A673 (cell line): Measurements from ENCODE around the gene OR7A10. TPM values are rescaled to one million over a fixed set of nuclear protein-coding genes. Genes with fewer than 3 reads are reported as not detected.

Source experiments
- BruUV-seq: library from RNA; stranded (reverse); fragments of 400-500 nt; replicated peaks from 2 replicates; lab custom pipeline; 2021; lab: Mats Ljungman, UMichigan
- CTCF ChIA-PET: fragments of 300-600 bp; sonication (Branson Sonifier 250); formaldehyde crosslinking; loops from one replicate; lab custom pipeline; 2022; ENCODE audit warnings: antibody characterized with exemption; lab: Charles Lee
- POLR2A ChIA-PET: fragments of 300-600 bp; sonication (Branson Sonifier 250); formaldehyde crosslinking; loops from one replicate; lab custom pipeline; 2022; ENCODE audit warnings: antibody characterized with exemption; ENCODE audit not compliant: low non-redundant PET; lab: Charles Lee
- DNase-seq: peaks from one replicate; pipeline ENCODE4 v3.0.0-alpha.2; 2015; ENCODE audit warnings: low spot score
- H3K27ac ChIP-seq: fragments of 200-600 bp; sonication (generic); 2 replicates; pipeline ENCODE4 v1.5.1; 2016; ENCODE audit warnings: mixed run types, low read depth, mild to moderate bottlenecking, mixed read lengths, antibody characterized with exemption, low read length; ENCODE audit not compliant: poor library complexity, severe bottlenecking
- H3K27me3 ChIP-seq: fragments of 200-600 bp; sonication (generic); replicated peaks from 2 replicates; pipeline ENCODE4 v1.6.1; 2017; ENCODE audit warnings: mixed run types, low read depth, mild to moderate bottlenecking, mixed read lengths, antibody characterized with exemption, low read length; ENCODE audit not compliant: insufficient read depth, poor library complexity
- H3K36me3 ChIP-seq: fragments of 200-600 bp; sonication (generic); 2 replicates; pipeline ENCODE4 v1.6.1; 2016; ENCODE audit warnings: mixed run types, mild to moderate bottlenecking, mixed read lengths, antibody characterized with exemption, low read length; ENCODE audit not compliant: insufficient read depth, poor library complexity, severe bottlenecking
- H3K4me1 ChIP-seq: fragments of 200-600 bp; sonication (generic); 2 replicates; pipeline ENCODE4 v1.6.1; 2017; ENCODE audit warnings: mixed run types, mild to moderate bottlenecking, mixed read lengths, antibody characterized with exemption, low read length; ENCODE audit not compliant: insufficient read depth, poor library complexity, severe bottlenecking
- H3K4me3 ChIP-seq: fragments of 200-600 bp; sonication (generic); 2 replicates; pipeline ENCODE4 v1.5.1; 2016; ENCODE audit warnings: low read depth, mixed run types, mild to moderate bottlenecking, mixed read lengths, low read length; ENCODE audit not compliant: poor library complexity, severe bottlenecking
- H3K9me3 ChIP-seq: fragments of 200-600 bp; sonication (generic); 2 replicates; pipeline ENCODE4 v1.6.1; 2016; ENCODE audit warnings: mixed run types, low read depth, mild to moderate bottlenecking, mixed read lengths, antibody characterized with exemption, low read length; ENCODE audit not compliant: poor library complexity, severe bottlenecking
- CTCF ChIP-seq: fragments of 300-800, 200-600 bp; sonication (generic); conservative IDR thresholded peaks from 2 replicates; pipeline ENCODE4 v1.5.1; 2017; ENCODE audit warnings: low read depth, mild to moderate bottlenecking, antibody characterized with exemption, low read length, moderate library complexity, mixed read lengths
- EZH2 ChIP-seq: fragments of 200-600 bp; sonication (generic); IDR thresholded peaks from 2 replicates; pipeline ENCODE4 v1.6.1; 2017; ENCODE audit warnings: borderline replicate concordance, low read depth, mild to moderate bottlenecking, mixed read lengths, antibody characterized with exemption, low read length; ENCODE audit not compliant: poor library complexity, severe bottlenecking
- intact Hi-C: fragments of 100-400 bp; cut with micrococcal nuclease; formaldehyde crosslinking; loops from one replicate; pipeline ENCODE4 v1.10.0; 2022; ENCODE audit not compliant: unreplicated experiment
- total RNA-seq: library from RNA; stranded (reverse); gene quantifications from 2 replicates; pipeline ENCODE4 v1.2.3, GENCODE V29; 2021

The OR7A10 gene
- total RNA-seq, 1 experiment from 2014 or later: not detected

DNA sequence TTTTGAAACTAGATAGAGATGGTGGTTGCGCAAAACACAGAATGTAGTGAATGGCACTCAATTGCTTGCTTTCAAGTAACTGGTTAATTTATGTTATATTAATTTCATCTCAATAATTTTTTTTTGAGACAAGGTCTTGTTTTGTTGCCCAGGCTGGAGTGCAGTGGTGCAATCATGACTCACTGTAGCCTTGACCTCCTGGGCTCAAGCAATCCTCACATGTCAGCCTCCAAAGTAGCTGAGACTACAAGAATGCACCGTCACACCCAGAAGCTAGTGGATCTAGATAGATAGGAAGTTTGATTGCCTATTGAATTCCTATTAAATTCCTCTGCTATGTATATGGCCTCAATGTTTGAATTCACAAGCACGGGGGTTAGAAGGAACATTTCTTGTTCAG is 44.0 kb downstream of the OR7A10 start:
- TF ChIP-seq CTCF: no peak
- no peak for TF ChIP-seq EZH2
- no TSS peak for BruUV-seq
- H3K4me3 ChIP-seq: no peak overlapping the region
- no peak overlapping the region for H3K27ac ChIP-seq
- H3K36me3 ChIP-seq: no peaks in the 10 kb centered on the region
- H3K9me3 ChIP-seq: no peaks in the 10 kb centered on the region
- H3K27me3 ChIP-seq: no peaks in the 10 kb centered on the region
- POLR2A ChIA-PET: no interaction called here
- H3K4me1 ChIP-seq: no peaks in the 10 kb centered on the region
- DNase-seq: no peak
- intact Hi-C loops: no loop called here
- CTCF ChIA-PET: no interaction called here

DNA sequence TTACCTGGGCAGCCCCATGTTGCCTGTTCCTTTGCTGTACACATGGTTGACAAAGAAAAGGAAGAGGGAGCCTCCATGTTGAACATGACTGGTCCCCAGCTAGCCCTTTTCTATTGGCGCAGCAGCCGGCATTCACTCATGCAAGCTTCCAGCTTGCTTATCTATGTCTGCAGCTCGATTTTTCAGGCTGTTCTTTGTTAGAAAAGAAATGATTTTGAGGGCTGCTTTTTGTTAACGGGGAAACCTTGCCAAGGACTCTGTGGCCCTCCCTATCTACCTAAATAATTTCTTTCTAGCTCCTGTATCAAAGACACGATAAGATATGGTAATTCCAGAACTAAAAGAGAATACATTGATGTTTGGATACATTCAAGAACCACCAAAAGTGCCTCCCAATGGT is 50.0 kb downstream of the OR7A10 start:
- no peaks in the 10 kb centered on the region for H3K36me3 ChIP-seq
- BruUV-seq: no TSS peak
- H3K27ac ChIP-seq: no peak overlapping the region
- H3K4me1 ChIP-seq: peaks cover 3% of the 10 kb centered on the region
- DNase-seq: no peak
- no peak for TF ChIP-seq CTCF
- TF ChIP-seq EZH2: no peak
- CTCF ChIA-PET: no interaction called here
- H3K27me3 ChIP-seq: no peaks in the 10 kb centered on the region
- H3K4me3 ChIP-seq: no peak overlapping the region
- intact Hi-C loops: no loop called here
- POLR2A ChIA-PET: no interaction called here
- H3K9me3 ChIP-seq: no peaks in the 10 kb centered on the region

GRCh38 chr19:14796021-14796420 is 52.7 kb downstream of the OR7A10 start:
- H3K4me1 ChIP-seq: peaks cover 3% of the 10 kb centered on the region
- TF ChIP-seq CTCF: no peak
- TF ChIP-seq EZH2: no peak
- DNase-seq: no peak
- no peak overlapping the region for H3K4me3 ChIP-seq
- CTCF ChIA-PET: interaction anchor here (0.9 to 1.0 kb wide), 2 partner anchors 9 to 99 kb away, joined by 4 to 11 read pairs; no protein-coding TSS in a partner anchor
- no peaks in the 10 kb centered on the region for H3K9me3 ChIP-seq
- BruUV-seq: no TSS peak
- intact Hi-C loops: no loop called here
- H3K36me3 ChIP-seq: no peaks in the 10 kb centered on the region
- no peaks in the 10 kb centered on the region for H3K27me3 ChIP-seq
- no peak overlapping the region for H3K27ac ChIP-seq
- POLR2A ChIA-PET: no interaction called here
